CD4-positive, alpha-beta T cell treated with Interleukin-6 for 4 hours (primary cell): ENCODE data around the gene FICD.
A peak's percentile ranks its signal among the peaks of the same experiment; 100 is the strongest.

ENCODE experiments used
- DNase-seq: peaks from one replicate; pipeline ENCODE4 v3.0.0-alpha.2; 2020; ENCODE audit warnings: mixed read lengths

Gene FICD

GRCh38 chr12:108505129-108505528 is 9.9 kb upstream of the FICD start:
- no peak for DNase-seq

- DNase-seq = no peak
Measured at GRCh38 chr12:108507971-108508642, 7.0 kb upstream of the FICD start.

DNA sequence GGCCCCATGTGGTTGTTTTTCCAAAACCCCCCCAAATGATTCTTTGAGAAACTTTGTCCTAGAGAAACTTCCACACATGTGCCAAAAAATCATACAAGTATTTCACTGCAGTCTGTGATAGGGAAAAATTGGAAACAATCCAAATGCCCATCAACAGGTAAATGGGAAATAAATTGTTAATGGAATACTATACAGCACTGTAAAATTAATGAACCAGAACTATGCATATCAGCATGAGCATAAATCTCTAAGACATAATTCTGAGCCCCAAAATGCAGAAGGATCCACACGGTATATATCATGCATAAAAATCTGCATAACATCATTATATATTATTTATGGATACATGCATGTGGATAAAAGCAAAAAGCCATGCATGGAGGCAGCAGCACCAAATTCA is 5.3 kb upstream of the FICD start:
- no peak for DNase-seq

DNA sequence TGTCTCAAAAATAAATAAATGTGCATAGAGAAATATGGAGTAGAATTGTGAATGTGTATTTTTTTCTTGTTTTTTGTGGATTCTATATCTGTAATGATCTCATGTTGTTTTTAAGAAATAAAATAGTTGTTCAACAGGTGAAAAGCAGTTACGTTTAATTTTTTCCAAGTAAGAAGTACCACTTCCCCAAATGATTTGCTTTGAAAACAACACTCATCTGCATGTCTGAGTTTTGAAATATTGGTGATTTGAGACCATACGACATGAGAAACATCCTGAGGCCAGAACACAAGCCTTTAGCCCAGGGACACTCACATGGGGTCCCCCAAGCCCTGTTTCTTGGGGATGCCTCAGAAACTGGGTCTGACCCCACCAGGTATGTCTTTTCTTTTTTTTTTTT is 4.2 kb upstream of the FICD start:
- DNase-seq = no peak

DNA sequence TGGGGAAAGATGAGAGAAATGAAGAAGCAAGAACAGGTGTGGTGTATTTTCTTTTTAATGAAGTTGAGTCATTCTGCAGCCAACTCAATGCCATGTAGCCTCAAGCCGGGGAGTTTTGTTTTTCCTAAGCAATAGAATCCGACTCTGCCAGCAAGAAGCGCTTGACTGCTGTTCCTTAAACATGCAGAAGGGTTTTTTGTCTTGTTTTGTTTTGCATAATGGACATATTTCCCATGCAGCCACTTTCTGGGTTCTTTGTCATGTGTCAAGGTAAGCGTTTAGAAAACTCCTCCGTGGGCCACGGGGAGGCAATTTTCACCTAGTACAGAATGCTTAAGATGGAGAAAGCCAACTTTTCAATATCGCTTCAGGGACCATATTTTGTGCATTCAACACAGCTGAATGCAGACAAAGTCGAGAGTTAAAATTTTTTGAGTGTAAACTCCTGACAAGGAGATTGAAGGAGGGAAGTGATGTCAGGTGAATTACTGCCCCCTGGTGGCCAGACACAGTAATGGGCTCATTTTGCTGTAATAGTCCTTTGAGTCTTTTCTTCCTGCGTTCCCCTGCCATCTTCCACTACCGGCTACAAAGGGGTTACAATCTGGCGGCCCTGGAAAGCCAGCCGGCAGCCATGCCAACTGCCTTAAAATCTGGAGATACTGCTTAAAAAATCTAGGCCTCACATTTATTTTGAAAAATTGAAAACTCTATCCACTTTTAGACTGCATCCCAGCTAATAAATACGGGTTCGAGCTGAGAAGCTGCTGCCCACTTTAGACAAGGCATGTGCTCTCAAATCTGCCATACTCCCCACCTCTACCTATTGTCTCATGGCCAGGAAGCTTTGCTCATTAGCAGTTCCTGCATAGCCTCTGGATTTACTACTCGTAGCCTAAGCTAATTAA is 3.2 kb upstream of the FICD start:
- peak; percentile 87 for DNase-seq

- no peak for DNase-seq
Measured at GRCh38 chr12:108514468-108514972, 557 bp upstream of the FICD start.

DNA sequence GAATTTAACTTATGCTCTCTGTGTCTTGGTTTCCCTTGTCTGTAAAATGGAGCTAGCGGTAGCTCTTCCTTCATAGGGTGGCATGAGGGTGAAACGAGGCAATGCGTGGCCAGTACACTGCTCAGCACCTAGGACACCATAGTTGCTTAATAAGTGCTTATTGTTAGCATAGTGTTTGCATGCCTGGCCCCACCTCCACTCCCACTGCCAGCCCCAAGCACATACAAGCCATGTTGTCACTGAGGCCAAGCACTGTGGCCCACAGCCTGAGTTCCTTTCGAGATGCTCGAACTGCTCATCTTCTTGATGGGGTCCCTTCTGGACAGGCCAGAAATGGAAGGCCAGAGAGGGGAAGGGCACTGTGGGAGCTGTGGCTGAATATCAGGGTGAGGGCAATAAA is 839 bp downstream of the FICD start:
- no peak for DNase-seq

DNA sequence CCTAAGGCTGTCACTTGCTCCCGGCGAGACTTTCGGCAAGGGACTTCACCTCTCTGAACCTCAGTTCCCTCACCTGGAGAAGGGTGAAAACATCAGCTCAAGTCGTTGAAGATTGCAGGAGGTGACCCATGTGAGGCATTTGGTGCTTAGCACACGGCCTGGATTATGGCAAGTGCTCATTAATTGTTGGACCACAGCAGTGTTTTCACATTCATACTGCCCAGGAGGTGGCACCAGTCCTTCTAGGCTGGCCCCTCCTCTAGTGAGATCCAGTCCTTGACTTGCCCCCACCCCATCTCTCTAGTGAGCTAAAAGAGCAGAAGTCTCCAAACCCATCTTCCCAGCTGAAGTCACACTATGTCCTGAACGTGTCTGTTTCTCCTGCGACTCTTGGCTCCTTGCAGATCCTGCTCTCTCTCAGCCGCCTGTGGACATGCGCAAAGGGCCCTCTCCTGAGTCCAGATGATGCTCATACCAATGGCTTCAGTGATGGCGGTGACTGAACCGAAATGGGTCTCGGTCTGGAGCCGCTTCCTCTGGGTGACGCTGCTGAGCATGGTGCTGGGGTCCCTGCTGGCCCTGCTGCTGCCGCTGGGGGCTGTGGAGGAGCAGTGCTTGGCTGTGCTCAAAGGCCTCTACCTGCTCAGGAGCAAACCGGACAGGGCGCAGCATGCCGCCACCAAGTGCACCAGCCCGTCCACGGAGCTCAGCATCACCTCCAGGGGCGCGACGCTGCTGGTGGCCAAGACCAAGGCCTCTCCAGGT is 1.6 kb downstream of the FICD start:
- no peak for DNase-seq

DNA sequence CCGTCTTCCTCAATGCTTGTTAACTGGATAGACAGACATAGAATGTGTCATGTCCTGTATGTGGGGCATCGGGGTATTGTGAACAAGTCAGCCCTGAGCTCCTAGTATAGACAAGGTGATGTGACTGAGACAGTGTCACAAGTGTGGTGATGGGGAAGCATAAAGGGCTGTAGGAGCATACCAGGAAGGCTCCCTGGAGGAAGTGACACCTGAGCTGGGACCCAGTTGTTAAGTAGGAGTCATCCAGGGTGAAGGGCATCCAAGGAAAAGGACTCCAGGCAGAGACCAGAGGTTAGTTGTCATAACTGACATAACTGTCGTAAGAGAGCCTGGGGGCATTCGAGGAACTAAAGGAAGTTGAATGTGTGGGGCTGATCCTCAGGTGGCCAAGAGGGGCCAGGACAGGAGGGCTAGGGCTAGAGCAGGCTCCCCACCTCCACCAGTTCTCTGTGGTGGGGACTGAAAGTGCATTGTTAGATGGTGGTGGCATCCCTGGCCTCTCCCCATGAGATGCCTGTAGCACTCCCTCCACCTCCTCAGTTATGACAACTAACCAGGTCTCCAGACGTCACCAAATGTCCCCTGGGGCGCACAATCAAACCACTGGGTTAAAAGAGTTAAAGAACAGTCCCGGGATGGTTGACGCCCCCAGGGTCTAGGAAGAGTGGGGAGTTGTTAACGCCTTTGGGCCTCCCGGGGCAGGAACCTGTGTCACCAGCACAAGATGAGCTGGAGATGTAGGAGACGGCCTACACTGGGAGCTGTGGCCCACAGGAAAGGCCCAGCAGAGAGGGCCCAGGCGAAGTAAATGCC is 2.4 kb downstream of the FICD start:
- no peak for DNase-seq

DNA sequence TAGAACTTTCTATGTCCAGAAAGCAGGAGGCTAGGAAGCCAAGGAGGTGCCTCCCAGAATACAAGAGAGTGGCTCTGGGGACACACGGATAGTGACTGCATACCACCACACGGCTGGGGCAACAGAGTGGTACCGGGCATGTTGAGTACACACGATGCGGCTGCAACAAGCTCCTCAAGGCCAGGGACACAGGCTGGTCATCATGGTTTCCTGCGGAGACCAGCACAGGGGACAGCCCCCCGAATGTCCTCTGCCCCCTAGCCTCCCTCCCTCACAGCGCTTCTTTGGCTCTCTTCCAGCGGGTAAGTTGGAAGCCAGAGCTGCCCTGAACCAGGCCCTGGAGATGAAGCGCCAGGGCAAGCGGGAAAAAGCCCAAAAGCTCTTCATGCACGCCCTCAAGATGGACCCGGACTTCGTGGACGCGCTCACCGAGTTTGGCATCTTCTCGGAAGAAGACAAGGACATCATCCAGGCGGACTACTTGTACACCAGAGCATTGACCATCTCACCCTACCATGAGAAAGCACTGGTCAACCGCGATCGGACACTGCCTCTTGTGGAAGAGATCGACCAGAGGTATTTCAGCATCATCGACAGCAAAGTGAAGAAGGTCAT is 3.1 kb downstream of the FICD start:
- DNase-seq = no peak

GRCh38 chr12:108518716-108519496 is 3.8 kb downstream of the FICD start:
- DNase-seq = no peak

- no peak for DNase-seq
Measured at GRCh38 chr12:108519558-108519957, 4.5 kb downstream of the FICD start.

- no peak for DNase-seq
Measured at GRCh38 chr12:108523365-108523764, 8.3 kb downstream of the FICD start.

GRCh38 chr12:108525681-108526080 is 10.6 kb downstream of the FICD start:
- no peak for DNase-seq

DNA sequence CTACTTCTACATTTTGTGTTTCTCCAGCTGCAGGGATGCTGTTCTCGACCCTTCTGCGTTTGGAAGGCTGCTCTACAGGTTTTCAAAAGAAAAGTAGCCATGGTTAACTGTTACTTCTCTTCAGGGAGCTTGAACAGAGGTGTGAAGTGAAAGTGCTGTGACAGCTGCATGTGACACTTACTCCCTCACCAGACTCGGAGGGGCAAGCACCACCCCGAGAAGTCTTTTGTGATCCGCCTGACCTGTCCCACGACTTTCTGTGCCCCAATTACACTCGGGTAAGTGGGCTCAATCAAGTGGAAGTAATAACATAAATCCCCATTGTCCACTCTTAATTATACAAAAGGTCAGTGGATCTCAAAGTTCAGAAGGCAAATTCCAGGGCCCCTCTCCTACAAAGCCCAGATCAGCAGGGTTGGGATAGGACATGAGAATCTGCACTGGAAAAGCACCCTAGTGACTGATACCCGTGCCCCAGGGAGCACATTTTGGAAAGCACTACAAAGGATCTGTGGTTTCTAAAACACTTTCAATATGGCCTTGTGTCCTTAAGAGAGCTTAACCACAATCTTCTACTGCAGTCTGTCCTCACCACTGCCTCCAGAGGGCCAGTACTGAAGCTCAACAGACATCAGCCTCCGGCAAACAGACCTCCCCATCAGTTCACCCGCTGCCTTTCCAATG is 11.5 kb downstream of the FICD start:
- no peak for DNase-seq

DNA sequence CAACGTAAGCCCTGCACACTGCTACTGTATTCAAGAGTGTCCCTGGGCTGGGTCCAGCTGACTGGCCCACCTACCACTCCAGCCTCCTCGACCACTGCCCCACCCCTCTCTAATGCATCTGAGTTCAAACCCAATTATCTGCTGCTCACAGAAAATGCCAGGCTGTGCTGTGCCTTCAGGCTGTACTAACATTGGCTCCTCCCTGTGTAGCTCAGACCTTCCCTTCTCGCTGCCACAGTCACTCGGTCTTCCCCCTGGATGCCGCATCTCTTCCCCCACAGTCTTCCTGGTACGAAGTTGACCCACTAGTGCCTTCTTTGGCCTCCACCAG is 12.1 kb downstream of the FICD start:
- DNase-seq = no peak

DNA sequence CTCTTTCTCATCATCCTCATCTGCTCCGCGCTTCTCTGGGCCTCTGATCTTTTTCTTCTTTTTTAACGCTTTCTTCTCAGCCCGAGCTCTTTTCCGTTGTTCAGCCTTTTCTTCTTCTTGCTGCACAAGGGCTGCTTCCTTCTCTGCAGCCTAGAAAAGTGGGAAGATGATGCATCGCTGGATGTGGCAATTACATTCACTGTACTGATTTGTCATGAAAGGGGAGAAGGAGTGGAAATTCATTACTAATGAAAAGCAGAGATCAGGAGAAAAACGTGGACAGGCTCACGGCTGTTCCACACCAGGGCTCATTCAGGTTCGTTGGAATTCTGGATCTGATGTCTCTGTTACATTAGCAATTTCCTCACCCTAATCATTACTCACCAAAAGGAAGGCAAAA is 15.1 kb downstream of the FICD start:
- DNase-seq = no peak

GRCh38 chr12:108531929-108532848 is 17.1 kb downstream of the FICD start:
- DNase-seq = no peak

DNA sequence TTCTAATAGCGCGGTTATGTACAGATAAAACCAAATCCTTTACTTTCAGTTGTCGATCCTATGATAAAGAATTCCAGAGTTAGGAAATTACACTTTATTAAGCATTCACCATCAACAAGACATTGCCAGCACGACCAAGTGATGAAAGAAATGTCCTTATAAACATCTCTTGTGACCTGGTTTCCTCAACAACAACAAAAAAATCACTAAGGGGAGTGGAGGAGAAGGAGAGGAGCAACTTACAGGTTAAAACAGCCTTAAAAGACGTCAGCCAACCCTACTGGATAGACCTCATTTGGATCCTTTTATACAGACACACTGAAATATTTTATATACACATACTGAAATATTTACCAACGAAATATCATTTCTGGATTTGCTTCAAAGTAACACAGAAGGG is 23.1 kb downstream of the FICD start:
- no peak for DNase-seq
